MM.1S (cell line): ENCODE measurements around the gene LRMDA.

ENCODE experiments used
- CTCF ChIP-seq: fragments of 300-600 bp; sonication (generic); IDR thresholded peaks from 2 replicates; pipeline ENCODE4 v1.5.1; 2016; ENCODE audit warnings: antibody characterized with exemption, low read length, mixed read lengths
- EZH2 ChIP-seq: fragments of 300-600 bp; sonication (generic); optimal IDR thresholded peaks from 2 replicates; pipeline ENCODE3; 2017; ENCODE audit warnings: low read depth, mild to moderate bottlenecking, antibody characterized with exemption, low read length, mixed read lengths

GRCh38 chr10:75623310-75624093 lies 192.1 kb downstream of the LRMDA start:
- TF ChIP-seq CTCF (no peak), EZH2 (no peak)
